Breast epithelium (tissue), 3 donors: ENCODE results near the gene SAXO2.
"Not testable (repeated sequence)": the region's sequence is repeated elsewhere in the genome, so short reads cannot be mapped to it uniquely, and the experiment has no call there.

Experiments used
- CTCF ChIP-seq, 3 donors: fragments of 450-650 bp; IDR thresholded peaks; one replicate each; pipeline ENCODE4 v1.5.1; 2016 to 2017; ENCODE audit warnings: antibody characterized with exemption in 3 of 3, mild to moderate bottlenecking in 3 of 3, moderate library complexity in 3 of 3
- POLR2AphosphoS5 ChIP-seq, 3 donors: sonication (generic); formaldehyde crosslinking; IDR thresholded peaks; one replicate each; pipeline ENCODE4 v1.6.1; 2017; ENCODE audit warnings: antibody characterized with exemption in 3 of 3

GRCh38 chr15:82322488-82322887 lies 59.9 kb downstream of the SAXO2 start:
- TF ChIP-seq CTCF, POLR2AphosphoS5 (IDR thresholded peaks at IDR 0.05): not testable (repeated sequence)
